ENCODE data around the gene RAD18.

GRCh38 chr3:8895829-8896228 lies 67.4 kb downstream of the RAD18 start:
- TF ChIP-seq CTCF (IDR thresholded peaks at IDR 0.05), result no peak
- no peak for TF ChIP-seq POLR2AphosphoS5 (IDR thresholded peaks at IDR 0.05)
- TF ChIP-seq POLR2A (IDR thresholded peaks at IDR 0.05), result no peak
